DND-41 (cell line): Measurements from ENCODE around the gene MCRIP2.

ENCODE experiments used
- ATAC-seq: fragments of 200-7000 bp; cut with Tn5 transposase; 3 replicates; pipeline ENCODE4 v1.9.1; 2021; ENCODE audit warnings: low read depth; ENCODE audit not compliant: insufficient read depth
- DNase-seq: peaks from one replicate; pipeline ENCODE4 v3.0.0-alpha.2; 2020
- H2AFZ ChIP-seq: 2 replicates; pipeline ENCODE4 v1.6.0; 2012; ENCODE audit warnings: low read depth, low read length
- H3K27ac ChIP-seq: 2 replicates; pipeline ENCODE4 v1.5.1; 2012; ENCODE audit warnings: low read length, inconsistent platforms
- H3K27me3 ChIP-seq: fragments of 200-600 bp; sonication (generic); 2 replicates; pipeline ENCODE4 v1.6.0; 2012; ENCODE audit warnings: low read length, mild to moderate bottlenecking, inconsistent platforms; ENCODE audit not compliant: insufficient read depth, poor library complexity
- H3K36me3 ChIP-seq: 2 replicates; pipeline ENCODE4 v1.5.1; 2012; ENCODE audit warnings: low read length, inconsistent platforms; ENCODE audit not compliant: insufficient read depth
- H3K4me1 ChIP-seq: 2 replicates; pipeline ENCODE4 v1.5.1; 2012; ENCODE audit warnings: mild to moderate bottlenecking, low read length; ENCODE audit not compliant: insufficient read depth
- H3K4me2 ChIP-seq: 2 replicates; pipeline ENCODE4 v1.6.0; 2012; ENCODE audit warnings: mild to moderate bottlenecking, moderate library complexity, low read length, inconsistent platforms; ENCODE audit not compliant: insufficient read depth
- H3K4me3 ChIP-seq, 2 experiments: fragments of 200-600 bp in 1 of 2; shearing (Covaris generic) in 1 of 2; 2 replicates each; pipeline ENCODE4 v1.5.1; 2012 to 2016; ENCODE audit warnings: inconsistent platforms in 2 of 2, low read length in 2 of 2, mild to moderate bottlenecking in 2 of 2, low read depth in 1 of 2, moderate library complexity in 1 of 2
- H3K79me2 ChIP-seq: 2 replicates; pipeline ENCODE4 v1.6.0; 2012; ENCODE audit warnings: low read length, inconsistent platforms; ENCODE audit not compliant: insufficient read depth
- H3K9ac ChIP-seq: 2 replicates; pipeline ENCODE4 v1.6.0; 2012; ENCODE audit warnings: low read depth, mild to moderate bottlenecking, inconsistent platforms, low read length, moderate library complexity
- H3K9me3 ChIP-seq: 2 replicates; pipeline ENCODE4 v1.5.1; 2012; ENCODE audit warnings: low read length, moderate library complexity, mild to moderate bottlenecking, inconsistent platforms; ENCODE audit not compliant: insufficient read depth, severe bottlenecking
- H4K20me1 ChIP-seq: 2 replicates; pipeline ENCODE4 v1.6.0; 2012; ENCODE audit warnings: low read length; ENCODE audit not compliant: insufficient read depth
- EZH2 ChIP-seq: IDR thresholded peaks from 3 replicates; pipeline ENCODE4 v1.6.1; 2012; ENCODE audit warnings: borderline replicate concordance, low read depth, mild to moderate bottlenecking, moderate library complexity, low read length, inconsistent platforms; ENCODE audit not compliant: severe bottlenecking
- TF ChIP-seq, protein P1 (sequence below): IDR thresholded peaks from 2 replicates; pipeline ENCODE4 v1.5.1; 2012; ENCODE audit warnings: borderline replicate concordance, low read length, moderate library complexity, mild to moderate bottlenecking; ENCODE audit not compliant: poor library complexity, severe bottlenecking; ENCODE audit errors: extremely low read depth

MCRIP2 gene

DNA sequence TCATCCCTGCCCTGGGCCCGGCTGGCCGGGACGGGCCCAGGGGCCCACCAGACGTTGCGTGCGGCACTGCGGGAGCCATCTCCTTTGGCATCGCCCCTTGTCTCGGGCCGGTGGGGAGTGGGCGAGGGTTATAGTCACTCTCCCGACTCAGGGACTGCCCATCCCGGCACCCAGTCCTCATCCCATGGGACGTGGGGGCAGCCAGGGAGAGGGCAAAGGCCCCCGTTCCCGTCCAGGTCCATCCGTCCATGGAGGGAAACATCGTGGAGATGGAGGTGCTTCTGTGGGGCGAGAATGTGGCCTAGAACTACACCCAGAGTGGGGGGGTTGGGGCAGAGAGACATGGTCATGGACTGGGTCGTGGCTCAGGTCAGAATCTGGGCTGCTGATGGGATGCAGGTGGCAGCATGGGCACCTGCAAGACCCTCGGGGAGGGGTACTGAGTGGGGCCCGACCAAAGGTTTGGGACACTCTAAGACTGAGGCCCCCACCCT, 5.1 kb downstream of the MCRIP2 start:
- no peak for TF ChIP-seq EZH2
- TF ChIP-seq, protein P1, sequence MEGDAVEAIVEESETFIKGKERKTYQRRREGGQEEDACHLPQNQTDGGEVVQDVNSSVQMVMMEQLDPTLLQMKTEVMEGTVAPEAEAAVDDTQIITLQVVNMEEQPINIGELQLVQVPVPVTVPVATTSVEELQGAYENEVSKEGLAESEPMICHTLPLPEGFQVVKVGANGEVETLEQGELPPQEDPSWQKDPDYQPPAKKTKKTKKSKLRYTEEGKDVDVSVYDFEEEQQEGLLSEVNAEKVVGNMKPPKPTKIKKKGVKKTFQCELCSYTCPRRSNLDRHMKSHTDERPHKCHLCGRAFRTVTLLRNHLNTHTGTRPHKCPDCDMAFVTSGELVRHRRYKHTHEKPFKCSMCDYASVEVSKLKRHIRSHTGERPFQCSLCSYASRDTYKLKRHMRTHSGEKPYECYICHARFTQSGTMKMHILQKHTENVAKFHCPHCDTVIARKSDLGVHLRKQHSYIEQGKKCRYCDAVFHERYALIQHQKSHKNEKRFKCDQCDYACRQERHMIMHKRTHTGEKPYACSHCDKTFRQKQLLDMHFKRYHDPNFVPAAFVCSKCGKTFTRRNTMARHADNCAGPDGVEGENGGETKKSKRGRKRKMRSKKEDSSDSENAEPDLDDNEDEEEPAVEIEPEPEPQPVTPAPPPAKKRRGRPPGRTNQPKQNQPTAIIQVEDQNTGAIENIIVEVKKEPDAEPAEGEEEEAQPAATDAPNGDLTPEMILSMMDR, result no peak
- Histone ChIP-seq H3K9ac (no peak overlapping the region), H3K36me3 (peaks cover 14% of the 10 kb centered on the region)

DNA sequence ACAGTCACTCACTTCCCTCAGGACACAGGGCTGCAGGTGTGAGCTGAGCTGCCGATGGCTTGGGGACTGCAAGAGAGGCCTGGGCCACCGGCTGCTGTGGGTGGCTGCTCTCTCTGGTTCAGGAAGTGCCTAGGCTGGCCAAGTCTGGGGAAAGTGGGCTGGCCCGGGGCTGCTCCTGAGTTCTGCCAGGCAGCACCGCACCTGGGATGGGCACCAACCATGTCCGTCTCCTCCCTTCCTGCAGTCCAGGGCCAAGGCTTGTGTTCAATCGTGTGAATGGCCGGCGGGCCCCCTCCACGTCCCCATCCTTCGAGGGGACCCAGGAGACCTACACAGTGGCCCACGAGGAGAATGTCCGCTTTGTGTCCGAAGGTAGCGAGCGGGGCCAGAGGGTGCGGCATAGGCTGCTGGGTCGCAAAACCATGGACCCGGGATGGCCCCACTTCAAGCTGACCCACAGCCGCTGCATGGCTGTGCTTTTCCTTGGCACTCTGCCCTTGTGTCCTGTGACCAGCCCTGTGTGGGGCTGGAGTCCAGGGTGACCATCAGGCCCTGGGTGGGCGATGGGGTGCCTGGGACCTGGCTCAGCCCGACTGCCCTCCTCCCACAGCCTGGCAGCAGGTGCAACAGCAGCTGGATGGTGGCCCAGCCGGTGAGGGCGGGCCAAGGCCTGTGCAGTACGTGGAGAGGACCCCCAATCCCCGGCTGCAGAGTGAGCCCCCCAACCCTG, 5.7 kb downstream of the MCRIP2 start:
- peak overlapping the region in 1 of 2 experiments; percentile 84; a peak in 2 of 4 replicates for H3K4me3 ChIP-seq
- no peak overlapping the region for H2AFZ ChIP-seq
- TF ChIP-seq, protein P1, result no peak
- no peak for TF ChIP-seq EZH2
- H3K9me3 ChIP-seq, result no peaks in the 10 kb centered on the region
- peak overlapping the region; percentile 87; the same call in 1 of the 2 replicates for H3K9ac ChIP-seq
- peak overlapping the region; percentile 92 for H3K4me2 ChIP-seq
- no peak overlapping the region for H3K27ac ChIP-seq
- DNase-seq (no peak), ATAC-seq (no peak)
- H3K27me3 ChIP-seq, result no peaks in the 10 kb centered on the region
- H3K4me1 ChIP-seq, result peaks cover 40% of the 10 kb centered on the region
- H4K20me1 ChIP-seq, result 0 out of 2 replicates have a peak, but pooled peaks cover 3% of the 10 kb centered on the region
- peaks cover 40% of the 10 kb centered on the region for H3K79me2 ChIP-seq
- peaks cover 19% of the 10 kb centered on the region for H3K36me3 ChIP-seq

More for the DNA sequence above, 5.1 kb downstream of the MCRIP2 start:
- Histone ChIP-seq H3K4me3 (no peak overlapping the region), H3K4me2 (peak overlapping the region; percentile 92; the same call in 1 of the 2 replicates), H3K9me3 (no peaks in the 10 kb centered on the region), H2AFZ (no peak overlapping the region), H3K27ac (no peak overlapping the region), H4K20me1 (0 out of 2 replicates have a peak, but pooled peaks cover 3% of the 10 kb centered on the region), H3K79me2 (peaks cover 40% of the 10 kb centered on the region), H3K27me3 (no peaks in the 10 kb centered on the region), H3K4me1 (peaks cover 44% of the 10 kb centered on the region)
- no peak for DNase-seq
- no peak for ATAC-seq

DNA sequence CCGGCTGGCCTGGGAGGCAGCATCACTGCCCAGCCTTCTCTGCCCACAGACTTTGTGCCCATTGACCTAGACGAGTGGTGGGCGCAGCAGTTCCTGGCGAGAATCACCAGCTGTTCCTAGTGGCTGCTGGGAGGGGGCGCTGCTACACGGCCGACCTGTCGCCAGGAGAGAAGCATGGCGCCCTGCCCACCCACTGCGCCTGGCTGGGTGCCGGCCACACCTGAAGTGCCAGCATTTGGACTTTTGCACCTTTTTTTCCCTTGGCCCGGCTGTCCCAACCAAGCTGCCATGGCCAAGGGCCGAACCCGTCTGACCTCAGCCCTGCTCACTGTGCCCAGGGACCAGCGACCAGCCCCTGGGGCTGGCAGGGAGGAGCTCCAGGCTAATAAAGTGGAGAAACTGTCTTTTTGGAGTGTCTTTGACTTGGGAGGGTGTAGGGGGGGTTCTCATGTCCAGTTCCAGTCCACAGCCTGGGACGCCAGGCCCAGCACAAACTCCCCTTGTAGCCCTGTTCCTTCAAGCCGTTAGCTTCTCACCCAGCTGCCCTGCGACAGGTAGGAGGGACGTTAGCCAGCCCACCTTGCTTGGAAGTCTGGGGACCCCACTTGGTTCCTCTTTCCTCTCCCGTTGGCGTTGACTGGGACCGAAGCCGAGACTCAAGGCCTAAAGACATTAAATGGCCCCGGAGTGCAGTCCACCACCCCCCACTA, 6.6 kb downstream of the MCRIP2 start:
- Histone ChIP-seq H3K4me3 (peak overlapping the region; percentile 45 to 84), H3K79me2 (peaks cover 38% of the 10 kb centered on the region), H3K27ac (peak overlapping the region; percentile 76), H4K20me1 (0 out of 2 replicates have a peak, but pooled peaks cover 3% of the 10 kb centered on the region), H3K4me2 (peak overlapping the region; percentile 92), H3K9me3 (no peaks in the 10 kb centered on the region), H3K4me1 (peaks cover 32% of the 10 kb centered on the region), H3K36me3 (peaks cover 28% of the 10 kb centered on the region), H3K9ac (peak overlapping the region; percentile 87), H3K27me3 (no peaks in the 10 kb centered on the region), H2AFZ (peak overlapping the region; percentile 85)
- TF ChIP-seq, protein P1, result peak; percentile 67
- TF ChIP-seq EZH2, result no peak
- DNase-seq, result peak; percentile 55
- ATAC-seq, result peak; percentile 27; the same call in 1 of the 3 replicates
